HCT116 (cell line): Measurements from ENCODE around the gene PRRX2. TPM values are rescaled to one million over a fixed set of nuclear protein-coding genes. Genes with fewer than 3 reads are reported as not detected.

ENCODE experiments used
- ATAC-seq: fragments of 200-7000 bp; cut with Tn5 transposase; 2 replicates; pipeline ENCODE4 v1.9.1; 2020; ENCODE audit warnings: mild to moderate bottlenecking, moderate library complexity
- BruUV-seq: library from RNA; stranded (reverse); fragments of 400-500 nt; replicated peaks from 2 replicates; lab custom pipeline; 2021; lab: Mats Ljungman, UMichigan
- CTCF ChIA-PET: fragments of 300-600 bp; sonication (Branson Sonifier 250); formaldehyde crosslinking; loops from one replicate; lab custom pipeline; 2021; ENCODE audit warnings: antibody characterized with exemption; lab: Charles Lee
- POLR2A ChIA-PET: fragments of 300-600, 350-600 bp; sonication (Branson Sonifier 250); formaldehyde crosslinking; loops from one replicate; lab custom pipeline; 2021; ENCODE audit warnings: antibody characterized with exemption; lab: Charles Lee
- RAD21 ChIA-PET, 2 experiments: fragments of 300-600 bp; sonication (Branson Sonifier 250); formaldehyde crosslinking; loops; one replicate each; lab custom pipeline; 2023; ENCODE audit warnings: low total read pairs in 2 of 2; ENCODE audit not compliant: uncharacterized antibody in 2 of 2, unreplicated experiment in 2 of 2, low non-redundant PET in 1 of 2; lab: Charles Lee
- DNase-seq: peaks from one replicate; pipeline ENCODE4 v3.0.0-alpha.2; 2010; ENCODE audit warnings: low read depth, low spot score
- H2AFZ ChIP-seq: fragments of 200-600 bp; shearing (Covaris generic), sonication (generic); 2 replicates; pipeline ENCODE4 v1.6.1; 2017; ENCODE audit warnings: low read depth, mixed run types, mixed read lengths, antibody characterized with exemption, low read length; ENCODE audit not compliant: poor library complexity, severe bottlenecking
- H3K27ac ChIP-seq: 2 replicates; pipeline ENCODE4 v1.5.1; 2012; ENCODE audit warnings: low read depth, low read length
- H3K27me3 ChIP-seq: fragments of 200-600 bp; sonication (generic); 2 replicates; pipeline ENCODE4 v1.6.1; 2016; ENCODE audit warnings: mixed run types, low read length, mixed read lengths; ENCODE audit not compliant: insufficient read depth
- H3K36me3 ChIP-seq, 2 experiments: fragments of 200-500 bp in 1 of 2; fragments of 200-600 bp in 1 of 2; sonication (Bioruptor generic) in 1 of 2; sonication (generic) in 1 of 2; 2 replicates each; pipeline versions ENCODE4 v1.5.1 to v1.6.1; 2014 to 2016; ENCODE audit warnings: low read length in 2 of 2, inconsistent platforms in 1 of 2, mixed read lengths in 1 of 2, mixed run types in 1 of 2; ENCODE audit not compliant: insufficient read depth in 2 of 2, control insufficient read depth in 1 of 2
- H3K4me1 ChIP-seq, 2 experiments: fragments of 200-600 bp in 1 of 2; sonication (generic) in 1 of 2; 2 replicates each; pipeline versions ENCODE4 v1.5.1 to v1.6.1; 2012 to 2017; ENCODE audit warnings: low read length in 2 of 2, inconsistent platforms in 1 of 2, mild to moderate bottlenecking in 1 of 2, mixed read lengths in 1 of 2, mixed run types in 1 of 2, moderate library complexity in 1 of 2; ENCODE audit not compliant: insufficient read depth in 2 of 2, control insufficient read depth in 1 of 2
- H3K4me2 ChIP-seq: fragments of 200-600 bp; sonication (generic); 2 replicates; pipeline ENCODE4 v1.6.1; 2017; ENCODE audit warnings: mixed run types, low read length, mixed read lengths
- H3K4me3 ChIP-seq, 2 experiments: fragments of 200-600 bp in 1 of 2; sonication (generic) in 1 of 2; replicated peaks in 1 of 2; 2 replicates each; pipeline ENCODE4 v1.5.1; 2011 to 2016; ENCODE audit warnings: low read length in 2 of 2, control low read depth in 1 of 2, low read depth in 1 of 2, mild to moderate bottlenecking in 1 of 2, mixed read lengths in 1 of 2, mixed run types in 1 of 2
- H3K79me2 ChIP-seq: fragments of 200-600 bp; sonication (generic); 2 replicates; pipeline ENCODE4 v1.6.1; 2017; ENCODE audit warnings: mild to moderate bottlenecking, mixed run types, low read length, moderate library complexity, mixed read lengths; ENCODE audit not compliant: insufficient read depth
- H3K9ac ChIP-seq: fragments of 200-600 bp; sonication (generic); 2 replicates; pipeline ENCODE4 v1.6.1; 2016; ENCODE audit warnings: low read length, mixed read lengths
- H3K9me2 ChIP-seq: fragments of 200-600 bp; sonication (generic), shearing (Covaris generic); 2 replicates; pipeline ENCODE4 v1.6.1; 2017; ENCODE audit warnings: mixed run types, mild to moderate bottlenecking, moderate library complexity; ENCODE audit not compliant: insufficient read depth
- H3K9me3 ChIP-seq, 2 experiments: fragments of 200-500 bp in 1 of 2; fragments of 200-600 bp in 1 of 2; sonication (Bioruptor generic) in 1 of 2; sonication (generic) in 1 of 2; 2 replicates each; pipeline ENCODE4 v1.6.1; 2014 to 2017; ENCODE audit warnings: low read length in 2 of 2, mixed read lengths in 2 of 2, inconsistent platforms in 1 of 2, low read depth in 1 of 2, mild to moderate bottlenecking in 1 of 2, mixed run types in 1 of 2, moderate library complexity in 1 of 2; ENCODE audit not compliant: control insufficient read depth in 1 of 2, insufficient read depth in 1 of 2
- H4K20me1 ChIP-seq: fragments of 200-600 bp; sonication (generic), shearing (Covaris generic); 2 replicates; pipeline ENCODE4 v1.6.1; 2017; ENCODE audit warnings: mixed run types, mild to moderate bottlenecking, moderate library complexity; ENCODE audit not compliant: insufficient read depth
- CBX3 ChIP-seq: IDR thresholded peaks from 2 replicates; pipeline ENCODE4 v1.6.1; 2012; ENCODE audit warnings: low read depth
- EGR1 ChIP-seq: IDR thresholded peaks from 2 replicates; pipeline ENCODE4 v1.6.1; 2012; ENCODE audit warnings: low read depth
- EZH2phosphoT487 ChIP-seq: fragments of 200-600 bp; IDR thresholded peaks from 2 replicates; pipeline ENCODE4 v1.6.1; 2018; ENCODE audit warnings: antibody characterized with exemption, borderline replicate concordance
- FOSL1 ChIP-seq: IDR thresholded peaks from 2 replicates; pipeline ENCODE4 v1.6.1; 2012; ENCODE audit warnings: low read depth
- POLR2AphosphoS5 ChIP-seq: IDR thresholded peaks from 2 replicates; pipeline ENCODE4 v1.6.1; 2011; ENCODE audit warnings: mild to moderate bottlenecking, low read depth, low read length, moderate library complexity
- SP1 ChIP-seq: IDR thresholded peaks from 2 replicates; pipeline ENCODE4 v1.6.1; 2012; ENCODE audit warnings: low read depth
- YY1 ChIP-seq: IDR thresholded peaks from 2 replicates; pipeline ENCODE4 v1.6.1; 2011; ENCODE audit warnings: low read length, low read depth, moderate library complexity, mild to moderate bottlenecking; ENCODE audit not compliant: insufficient replicate concordance; ENCODE audit errors: extremely low read depth
- intact Hi-C: fragments of 100-400 bp; cut with micrococcal nuclease; formaldehyde crosslinking; loops from 2 replicates; pipeline ENCODE4 v1.10.0; 2022
- total RNA-seq: library from RNA; stranded (reverse); gene quantifications from one replicate; pipeline ENCODE4 v1.2.1, GENCODE V29; 2021; ENCODE audit not compliant: unreplicated experiment
- TF ChIP-seq, protein P1 (sequence below): IDR thresholded peaks from 2 replicates; pipeline ENCODE4 v1.6.1; 2012
- TF ChIP-seq, protein P2 (sequence below): IDR thresholded peaks from 2 replicates; pipeline ENCODE4 v1.6.1; 2012; ENCODE audit warnings: low read depth
- TF ChIP-seq, protein P3 (sequence below), 3 experiments: fragments of 200-600 bp in 1 of 3; sonication (generic) in 1 of 3; IDR thresholded peaks in 2 of 3; conservative IDR thresholded peaks in 1 of 3; 2 replicates each; pipeline ENCODE4 v1.5.1; 2012 to 2017; ENCODE audit warnings: low read depth in 2 of 3, low read length in 2 of 3, antibody characterized with exemption in 1 of 3, borderline replicate concordance in 1 of 3, control low read depth in 1 of 3, mild to moderate bottlenecking in 1 of 3, mixed read lengths in 1 of 3, mixed run types in 1 of 3, moderate library complexity in 1 of 3; ENCODE audit not compliant: insufficient read depth in 1 of 3
- TF ChIP-seq, protein P4 (sequence below): IDR thresholded peaks from 2 replicates; pipeline ENCODE4 v1.6.1; 2012

PRRX2 gene
- total RNA-seq, 1 experiment from 2014 or later = 25.5 TPM

DNA sequence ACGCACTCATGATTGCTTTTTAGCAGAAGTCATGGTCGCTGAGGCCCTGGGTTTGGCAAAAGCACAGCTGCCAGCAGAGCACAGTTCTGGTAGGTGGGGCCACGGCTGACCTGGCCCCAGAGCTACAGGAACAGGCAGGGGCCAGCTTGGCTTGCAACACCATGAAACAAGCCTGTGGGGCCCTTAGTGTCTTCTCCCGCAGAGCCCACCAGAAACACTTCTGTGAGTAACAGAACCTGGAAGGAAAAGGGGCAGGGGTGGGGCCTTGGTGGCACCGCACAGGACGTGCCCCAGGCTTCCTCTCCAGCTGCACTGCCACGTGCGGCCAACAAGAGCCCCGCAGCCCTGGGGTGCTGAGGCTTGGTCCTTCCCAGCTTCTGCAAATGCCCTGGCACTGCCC is 28.3 kb upstream of the PRRX2 start:
- no peak overlapping the region for H3K27ac ChIP-seq
- peaks cover 81% of the 10 kb centered on the region for H3K79me2 ChIP-seq
- BruUV-seq = no TSS peak
- ChIA-PET POLR2A (interaction anchor here (1.0 kb wide), 1 partner anchor 10 kb away, joined by 3 read pairs; no protein-coding TSS in a partner anchor), CTCF (interaction anchor here (1.0 kb wide), 1 partner anchor 13 kb away, joined by 3 read pairs; no protein-coding TSS in a partner anchor), RAD21 (no interaction called here)
- no peak for ATAC-seq
- H3K4me3 ChIP-seq = no peak overlapping the region
- no peak overlapping the region for H3K4me2 ChIP-seq
- no peak for DNase-seq
- peaks cover 5% of the 10 kb centered on the region; the same call in 1 of the 2 replicates for H4K20me1 ChIP-seq
- no peaks in the 10 kb centered on the region for H3K9me2 ChIP-seq
- H3K9me3 ChIP-seq = no peaks in the 10 kb centered on the region
- TF ChIP-seq EGR1 (no peak), POLR2AphosphoS5 (peak; percentile 53; the same call in 1 of the 2 replicates)
- H3K4me1 ChIP-seq = peaks cover 10 to 11% of the 10 kb centered on the region in 2 experiments; a peak in 3 of 4 replicates
- intact Hi-C loops = no loop called here
- no peak overlapping the region for H2AFZ ChIP-seq
- peaks cover 37 to 46% of the 10 kb centered on the region in 2 experiments for H3K36me3 ChIP-seq
- no peak overlapping the region for H3K9ac ChIP-seq
- no peaks in the 10 kb centered on the region for H3K27me3 ChIP-seq

DNA sequence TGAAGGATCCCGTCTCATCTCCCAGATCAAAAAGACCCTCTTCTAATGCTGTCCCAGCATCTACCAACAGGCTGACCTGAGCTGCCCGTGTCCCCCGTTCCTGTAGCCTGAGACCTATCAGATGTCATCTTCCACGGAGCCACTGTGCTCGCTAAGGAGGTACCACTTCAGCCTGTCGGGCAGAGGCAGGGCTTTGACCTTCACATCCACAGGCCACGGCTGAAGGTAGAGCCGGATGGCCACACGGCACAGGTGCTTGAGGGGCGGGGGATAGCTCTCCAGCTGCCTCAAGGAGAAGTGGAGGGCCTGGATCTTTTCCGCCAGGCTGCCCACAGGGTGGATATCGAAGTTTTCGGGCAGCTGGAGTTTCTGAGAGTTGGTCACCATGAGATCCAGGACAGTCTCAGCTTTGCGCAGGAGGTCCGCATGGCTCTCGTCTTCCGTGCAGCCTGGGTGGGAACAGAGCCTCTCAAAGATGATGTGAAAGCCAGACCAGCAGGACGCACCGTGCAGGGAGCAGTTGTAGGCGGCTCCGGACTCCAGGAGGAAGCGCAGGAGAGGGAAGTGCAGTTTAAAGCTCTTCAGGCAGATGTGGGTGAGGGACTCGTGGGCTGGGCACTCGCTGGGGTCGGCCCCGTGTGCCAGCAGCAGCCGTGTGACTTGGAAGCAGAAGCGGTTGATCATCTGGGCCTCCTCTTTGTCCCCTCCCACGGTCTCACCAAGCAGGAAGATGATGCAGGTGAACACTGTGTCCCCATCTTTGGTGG is 27.6 kb upstream of the PRRX2 start:
- Histone ChIP-seq H3K4me3 (no peak overlapping the region), H4K20me1 (peaks cover 5% of the 10 kb centered on the region; the same call in 1 of the 2 replicates), H3K4me1 (peaks cover 10 to 17% of the 10 kb centered on the region in 2 experiments; a peak in 3 of 4 replicates), H3K79me2 (peaks cover 74% of the 10 kb centered on the region), H3K9ac (no peak overlapping the region), H3K36me3 (peaks cover 30 to 40% of the 10 kb centered on the region in 2 experiments), H3K9me3 (no peaks in the 10 kb centered on the region), H2AFZ (no peak overlapping the region), H3K27ac (peak overlapping the region; percentile 15; the same call in 1 of the 2 replicates), H3K9me2 (no peaks in the 10 kb centered on the region), H3K27me3 (no peaks in the 10 kb centered on the region), H3K4me2 (no peak overlapping the region)
- intact Hi-C loops = no loop called here
- ChIA-PET RAD21 (no interaction called here), POLR2A (interaction anchor here (1.0 kb wide), 1 partner anchor 11 kb away, joined by 3 read pairs; no protein-coding TSS in a partner anchor), CTCF (interaction anchor here (1.0 kb wide), 1 partner anchor 14 kb away, joined by 3 read pairs; no protein-coding TSS in a partner anchor)
- ATAC-seq = no peak
- no peak for DNase-seq
- BruUV-seq = no TSS peak
- TF ChIP-seq, protein P1, sequence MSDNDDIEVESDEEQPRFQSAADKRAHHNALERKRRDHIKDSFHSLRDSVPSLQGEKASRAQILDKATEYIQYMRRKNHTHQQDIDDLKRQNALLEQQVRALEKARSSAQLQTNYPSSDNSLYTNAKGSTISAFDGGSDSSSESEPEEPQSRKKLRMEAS = no peak
- TF ChIP-seq, protein P2, sequence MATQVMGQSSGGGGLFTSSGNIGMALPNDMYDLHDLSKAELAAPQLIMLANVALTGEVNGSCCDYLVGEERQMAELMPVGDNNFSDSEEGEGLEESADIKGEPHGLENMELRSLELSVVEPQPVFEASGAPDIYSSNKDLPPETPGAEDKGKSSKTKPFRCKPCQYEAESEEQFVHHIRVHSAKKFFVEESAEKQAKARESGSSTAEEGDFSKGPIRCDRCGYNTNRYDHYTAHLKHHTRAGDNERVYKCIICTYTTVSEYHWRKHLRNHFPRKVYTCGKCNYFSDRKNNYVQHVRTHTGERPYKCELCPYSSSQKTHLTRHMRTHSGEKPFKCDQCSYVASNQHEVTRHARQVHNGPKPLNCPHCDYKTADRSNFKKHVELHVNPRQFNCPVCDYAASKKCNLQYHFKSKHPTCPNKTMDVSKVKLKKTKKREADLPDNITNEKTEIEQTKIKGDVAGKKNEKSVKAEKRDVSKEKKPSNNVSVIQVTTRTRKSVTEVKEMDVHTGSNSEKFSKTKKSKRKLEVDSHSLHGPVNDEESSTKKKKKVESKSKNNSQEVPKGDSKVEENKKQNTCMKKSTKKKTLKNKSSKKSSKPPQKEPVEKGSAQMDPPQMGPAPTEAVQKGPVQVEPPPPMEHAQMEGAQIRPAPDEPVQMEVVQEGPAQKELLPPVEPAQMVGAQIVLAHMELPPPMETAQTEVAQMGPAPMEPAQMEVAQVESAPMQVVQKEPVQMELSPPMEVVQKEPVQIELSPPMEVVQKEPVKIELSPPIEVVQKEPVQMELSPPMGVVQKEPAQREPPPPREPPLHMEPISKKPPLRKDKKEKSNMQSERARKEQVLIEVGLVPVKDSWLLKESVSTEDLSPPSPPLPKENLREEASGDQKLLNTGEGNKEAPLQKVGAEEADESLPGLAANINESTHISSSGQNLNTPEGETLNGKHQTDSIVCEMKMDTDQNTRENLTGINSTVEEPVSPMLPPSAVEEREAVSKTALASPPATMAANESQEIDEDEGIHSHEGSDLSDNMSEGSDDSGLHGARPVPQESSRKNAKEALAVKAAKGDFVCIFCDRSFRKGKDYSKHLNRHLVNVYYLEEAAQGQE = no peak
- TF ChIP-seq, protein P3, sequence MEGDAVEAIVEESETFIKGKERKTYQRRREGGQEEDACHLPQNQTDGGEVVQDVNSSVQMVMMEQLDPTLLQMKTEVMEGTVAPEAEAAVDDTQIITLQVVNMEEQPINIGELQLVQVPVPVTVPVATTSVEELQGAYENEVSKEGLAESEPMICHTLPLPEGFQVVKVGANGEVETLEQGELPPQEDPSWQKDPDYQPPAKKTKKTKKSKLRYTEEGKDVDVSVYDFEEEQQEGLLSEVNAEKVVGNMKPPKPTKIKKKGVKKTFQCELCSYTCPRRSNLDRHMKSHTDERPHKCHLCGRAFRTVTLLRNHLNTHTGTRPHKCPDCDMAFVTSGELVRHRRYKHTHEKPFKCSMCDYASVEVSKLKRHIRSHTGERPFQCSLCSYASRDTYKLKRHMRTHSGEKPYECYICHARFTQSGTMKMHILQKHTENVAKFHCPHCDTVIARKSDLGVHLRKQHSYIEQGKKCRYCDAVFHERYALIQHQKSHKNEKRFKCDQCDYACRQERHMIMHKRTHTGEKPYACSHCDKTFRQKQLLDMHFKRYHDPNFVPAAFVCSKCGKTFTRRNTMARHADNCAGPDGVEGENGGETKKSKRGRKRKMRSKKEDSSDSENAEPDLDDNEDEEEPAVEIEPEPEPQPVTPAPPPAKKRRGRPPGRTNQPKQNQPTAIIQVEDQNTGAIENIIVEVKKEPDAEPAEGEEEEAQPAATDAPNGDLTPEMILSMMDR (IDR thresholded peaks at IDR 0.05 in 2 of 3, conservative IDR thresholded peaks at IDR 0.05 in 1 of 3; ENCODE audit: borderline replicate concordance in 1 of 3, insufficient read depth in 1 of 3, low read depth in 2 of 3, low read length in 2 of 3) = no peak
- no peak for TF ChIP-seq YY1
- no peak for TF ChIP-seq FOSL1
- no peak for TF ChIP-seq CBX3
- TF ChIP-seq SP1 = no peak
- no peak for TF ChIP-seq EZH2phosphoT487
- TF ChIP-seq, protein P4, sequence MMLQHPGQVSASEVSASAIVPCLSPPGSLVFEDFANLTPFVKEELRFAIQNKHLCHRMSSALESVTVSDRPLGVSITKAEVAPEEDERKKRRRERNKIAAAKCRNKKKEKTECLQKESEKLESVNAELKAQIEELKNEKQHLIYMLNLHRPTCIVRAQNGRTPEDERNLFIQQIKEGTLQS = no peak
